OCI-LY1 (cell line): Measurements from ENCODE around the gene PTGFRN.

ENCODE experiments used
- EZH2 ChIP-seq: fragments of 200-600 bp; sonication (generic), shearing (Covaris generic); IDR thresholded peaks from 2 replicates; pipeline ENCODE4 v1.8.0; 2017; ENCODE audit warnings: borderline replicate concordance, mixed run types, mild to moderate bottlenecking, antibody characterized with exemption, low read length, moderate library complexity, mixed read lengths
- TF ChIP-seq, protein P1 (sequence below): fragments of 200-600 bp; sonication (generic), shearing (Covaris generic); IDR thresholded peaks from 2 replicates; pipeline ENCODE4 v1.5.1; 2017; ENCODE audit warnings: mild to moderate bottlenecking, antibody characterized with exemption, low read length, moderate library complexity, mixed read lengths

DNA sequence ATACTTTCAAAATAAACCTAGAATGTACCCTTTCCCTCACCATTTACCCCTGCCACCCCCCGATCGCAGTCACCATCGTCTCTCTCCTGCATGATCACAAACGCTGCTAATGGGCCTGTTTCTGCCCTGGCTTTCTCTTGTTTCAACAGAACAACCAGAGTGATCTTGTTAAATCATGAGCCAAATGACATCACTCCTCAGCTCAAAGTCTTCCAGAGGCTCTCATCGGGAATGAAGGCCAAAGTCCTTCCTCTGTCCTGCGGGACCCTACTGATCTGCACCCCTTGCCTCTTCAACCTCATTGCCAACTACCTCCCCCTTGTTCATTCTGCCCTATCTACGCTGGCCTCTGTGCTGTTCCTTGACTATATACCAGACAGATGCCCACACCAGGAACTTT, 39.4 kb upstream of the PTGFRN start:
- TF ChIP-seq, protein P1, sequence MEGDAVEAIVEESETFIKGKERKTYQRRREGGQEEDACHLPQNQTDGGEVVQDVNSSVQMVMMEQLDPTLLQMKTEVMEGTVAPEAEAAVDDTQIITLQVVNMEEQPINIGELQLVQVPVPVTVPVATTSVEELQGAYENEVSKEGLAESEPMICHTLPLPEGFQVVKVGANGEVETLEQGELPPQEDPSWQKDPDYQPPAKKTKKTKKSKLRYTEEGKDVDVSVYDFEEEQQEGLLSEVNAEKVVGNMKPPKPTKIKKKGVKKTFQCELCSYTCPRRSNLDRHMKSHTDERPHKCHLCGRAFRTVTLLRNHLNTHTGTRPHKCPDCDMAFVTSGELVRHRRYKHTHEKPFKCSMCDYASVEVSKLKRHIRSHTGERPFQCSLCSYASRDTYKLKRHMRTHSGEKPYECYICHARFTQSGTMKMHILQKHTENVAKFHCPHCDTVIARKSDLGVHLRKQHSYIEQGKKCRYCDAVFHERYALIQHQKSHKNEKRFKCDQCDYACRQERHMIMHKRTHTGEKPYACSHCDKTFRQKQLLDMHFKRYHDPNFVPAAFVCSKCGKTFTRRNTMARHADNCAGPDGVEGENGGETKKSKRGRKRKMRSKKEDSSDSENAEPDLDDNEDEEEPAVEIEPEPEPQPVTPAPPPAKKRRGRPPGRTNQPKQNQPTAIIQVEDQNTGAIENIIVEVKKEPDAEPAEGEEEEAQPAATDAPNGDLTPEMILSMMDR, result no peak
- no peak for TF ChIP-seq EZH2
